GM12801 (cell line): Measurements from ENCODE around the gene SLC25A21.

ENCODE experiments used
- TF ChIP-seq, protein P1 (sequence below): IDR thresholded peaks from one replicate; pipeline ENCODE4 v1.5.1; 2011; ENCODE audit warnings: control low read depth; ENCODE audit not compliant: insufficient read length; ENCODE audit errors: extremely low read depth

The SLC25A21 gene

DNA sequence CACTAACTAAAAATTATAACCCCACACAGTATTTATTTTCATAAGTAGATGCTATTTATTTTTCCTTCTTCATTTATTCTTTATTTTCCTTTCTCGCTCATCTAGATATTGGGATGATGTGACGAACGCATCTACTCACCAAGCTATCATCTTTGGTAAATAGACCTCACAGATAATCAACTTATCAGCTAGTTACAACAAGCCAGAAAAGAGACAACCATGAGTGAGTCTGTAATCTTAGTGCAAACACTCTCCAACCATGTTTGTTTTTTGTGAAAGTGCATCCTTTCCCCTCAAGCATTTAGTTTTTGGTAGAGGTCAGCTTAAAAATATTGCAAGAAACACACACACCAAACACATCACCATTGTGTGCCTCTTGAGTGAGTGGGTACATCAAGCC is 84.9 kb downstream of the SLC25A21 start:
- TF ChIP-seq, protein P1, sequence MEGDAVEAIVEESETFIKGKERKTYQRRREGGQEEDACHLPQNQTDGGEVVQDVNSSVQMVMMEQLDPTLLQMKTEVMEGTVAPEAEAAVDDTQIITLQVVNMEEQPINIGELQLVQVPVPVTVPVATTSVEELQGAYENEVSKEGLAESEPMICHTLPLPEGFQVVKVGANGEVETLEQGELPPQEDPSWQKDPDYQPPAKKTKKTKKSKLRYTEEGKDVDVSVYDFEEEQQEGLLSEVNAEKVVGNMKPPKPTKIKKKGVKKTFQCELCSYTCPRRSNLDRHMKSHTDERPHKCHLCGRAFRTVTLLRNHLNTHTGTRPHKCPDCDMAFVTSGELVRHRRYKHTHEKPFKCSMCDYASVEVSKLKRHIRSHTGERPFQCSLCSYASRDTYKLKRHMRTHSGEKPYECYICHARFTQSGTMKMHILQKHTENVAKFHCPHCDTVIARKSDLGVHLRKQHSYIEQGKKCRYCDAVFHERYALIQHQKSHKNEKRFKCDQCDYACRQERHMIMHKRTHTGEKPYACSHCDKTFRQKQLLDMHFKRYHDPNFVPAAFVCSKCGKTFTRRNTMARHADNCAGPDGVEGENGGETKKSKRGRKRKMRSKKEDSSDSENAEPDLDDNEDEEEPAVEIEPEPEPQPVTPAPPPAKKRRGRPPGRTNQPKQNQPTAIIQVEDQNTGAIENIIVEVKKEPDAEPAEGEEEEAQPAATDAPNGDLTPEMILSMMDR, result no peak

DNA sequence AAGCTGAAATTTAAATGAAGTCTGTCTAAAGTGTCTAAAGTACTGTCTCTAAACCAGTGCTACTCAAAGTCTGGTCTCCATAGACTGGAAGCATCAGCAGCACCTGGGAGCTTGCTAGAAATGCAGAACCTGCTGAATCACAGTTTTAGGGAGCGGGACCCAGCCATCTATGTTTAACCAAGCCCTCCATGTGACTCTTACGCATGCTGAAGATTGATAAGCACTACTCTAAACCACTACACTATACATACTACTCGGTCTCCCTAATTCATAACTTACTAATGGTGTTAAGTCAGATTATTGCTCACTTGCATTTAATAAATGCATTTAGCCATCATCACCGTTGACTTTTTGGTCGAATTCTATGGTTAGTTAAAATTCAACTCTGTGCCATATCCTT is 88.8 kb downstream of the SLC25A21 start:
- TF ChIP-seq, protein P1, result no peak

DNA sequence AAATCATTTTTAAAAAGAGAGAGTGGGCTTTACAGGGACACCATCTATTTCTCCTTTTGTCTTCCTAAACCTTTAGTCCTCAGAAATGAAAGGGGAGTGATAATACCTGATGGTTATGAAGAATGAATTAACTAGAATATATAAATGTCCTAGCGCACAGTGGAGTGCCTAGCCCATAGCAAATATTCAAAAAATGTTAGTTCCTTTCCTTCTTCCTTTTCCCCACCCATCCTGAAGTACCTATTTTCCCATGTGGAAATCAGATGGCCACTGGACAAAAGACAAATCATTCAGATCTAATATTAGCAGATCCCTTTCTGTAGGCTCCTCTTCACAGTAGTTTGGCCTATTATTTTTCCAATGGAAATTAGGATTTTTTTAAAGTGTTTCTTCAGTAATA is 90.0 kb downstream of the SLC25A21 start:
- TF ChIP-seq, protein P1, result no peak

DNA sequence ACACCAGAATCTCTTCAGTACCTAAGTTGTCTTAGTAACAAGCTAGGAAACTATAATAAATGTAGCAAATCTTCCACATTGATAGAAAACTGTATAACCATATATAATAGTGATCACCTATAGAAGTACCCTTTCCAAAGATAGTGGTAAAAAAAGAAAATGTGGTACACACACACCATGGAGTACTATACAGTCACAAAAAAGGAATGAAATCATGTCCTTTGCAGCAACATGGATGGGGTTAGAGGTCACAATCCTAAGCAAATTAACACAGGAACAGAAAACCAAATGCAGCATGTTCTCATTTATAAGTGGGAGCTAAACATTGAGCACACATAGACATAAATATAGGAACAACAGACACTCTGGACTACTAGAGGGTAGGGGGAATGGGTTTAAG is 90.5 kb downstream of the SLC25A21 start:
- TF ChIP-seq, protein P1, result no peak

DNA sequence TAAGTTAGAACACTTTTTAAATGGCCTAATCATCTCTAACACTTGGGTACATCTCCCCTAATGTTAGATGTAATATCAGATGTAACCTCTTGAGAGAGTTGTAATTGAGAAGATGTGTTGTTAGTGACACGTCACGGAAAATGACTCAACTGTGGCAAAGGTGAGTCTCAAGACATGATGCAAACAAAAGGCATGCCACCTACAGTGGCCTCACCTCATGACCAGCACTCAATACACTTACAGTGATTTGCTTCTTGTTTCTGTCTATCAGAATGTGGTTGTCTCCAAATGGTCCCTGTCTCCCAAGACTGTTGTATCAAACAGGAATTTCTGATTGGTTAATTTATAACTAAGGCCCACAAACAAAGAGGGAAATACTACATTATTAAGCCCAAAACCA is 91.2 kb downstream of the SLC25A21 start:
- TF ChIP-seq, protein P1, result no peak

DNA sequence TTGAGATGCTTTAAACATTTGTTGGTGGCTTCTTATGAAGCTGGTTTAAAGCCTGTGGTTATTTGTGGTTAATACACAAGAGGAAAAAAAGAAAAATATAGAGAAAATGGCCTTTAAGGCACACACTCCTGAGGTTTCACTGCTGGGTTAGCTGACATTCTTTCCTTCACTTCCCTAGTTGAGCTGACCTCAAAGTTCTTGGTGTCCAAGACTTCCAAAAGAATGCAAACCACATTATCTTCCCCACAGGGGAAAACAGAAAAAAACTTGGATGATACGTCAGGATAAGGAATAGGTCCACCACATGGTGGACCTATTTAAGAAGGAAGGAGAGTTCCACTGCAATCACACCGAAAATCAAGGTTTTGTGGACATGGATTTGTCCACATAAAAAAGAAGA is 94.3 kb downstream of the SLC25A21 start:
- TF ChIP-seq, protein P1, result no peak

DNA sequence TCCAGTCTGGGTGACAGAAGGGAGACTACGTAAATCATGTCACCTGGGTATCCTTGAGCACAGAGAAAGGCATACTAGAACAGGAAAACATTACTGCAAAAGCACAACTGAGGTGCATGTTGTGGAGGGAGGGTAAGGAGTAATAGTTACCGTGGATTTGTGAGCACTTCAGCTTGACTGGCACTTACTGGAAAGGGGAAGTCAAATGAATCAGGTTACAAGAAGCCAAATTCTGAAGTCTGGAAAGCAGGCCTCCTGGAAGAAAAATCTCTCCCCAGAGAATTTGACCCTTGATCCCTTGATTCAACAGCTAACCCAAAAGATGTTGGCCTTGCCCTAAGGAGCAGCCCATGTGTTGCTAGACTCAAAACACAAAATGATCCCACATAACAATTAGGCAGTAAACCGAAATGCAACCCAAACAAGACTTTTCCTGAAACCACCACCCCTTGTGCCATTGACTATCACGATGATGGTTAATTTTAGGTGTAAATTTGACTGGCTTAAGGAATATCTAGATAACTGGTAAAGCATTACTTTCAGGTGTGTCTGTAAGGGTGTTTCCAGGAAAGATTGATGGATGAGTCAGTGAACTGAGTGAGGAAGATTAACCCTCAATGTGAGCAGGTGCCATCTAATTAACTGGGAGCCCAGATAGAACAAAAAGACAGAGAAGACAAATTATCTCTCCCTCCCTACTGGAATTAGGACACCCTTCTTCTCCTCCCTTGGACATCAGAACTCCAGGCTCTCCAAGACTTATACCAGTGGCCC is 108.8 kb downstream of the SLC25A21 start:
- TF ChIP-seq, protein P1, result no peak
